GM10248 (cell line): ENCODE measurements around the gene COG5.

Experiments used
- CTCF ChIA-PET: fragments of 300-600 bp; sonication (Branson Sonifier 250); formaldehyde crosslinking; extraction: SDS; loops from one replicate; lab custom pipeline; 2021; ENCODE audit warnings: antibody characterized with exemption; lab: Yijun Ruan, JAX
- POLR2A ChIA-PET: fragments of 350-650 bp; sonication (Branson Sonifier 250); formaldehyde crosslinking; extraction: SDS; loops from one replicate; lab custom pipeline; 2020; ENCODE audit warnings: antibody characterized with exemption; lab: Yijun Ruan, JAX
- DNase-seq: peaks from one replicate; pipeline ENCODE4 v3.0.0; 2012; ENCODE audit errors: extremely low spot score
- TF ChIP-seq, protein P1 (sequence below): IDR thresholded peaks from 2 replicates; pipeline ENCODE4 v1.5.1; 2012; ENCODE audit warnings: mild to moderate bottlenecking, low read depth; ENCODE audit errors: extremely low read depth, missing control alignments, control extremely low read depth

The COG5 gene

DNA sequence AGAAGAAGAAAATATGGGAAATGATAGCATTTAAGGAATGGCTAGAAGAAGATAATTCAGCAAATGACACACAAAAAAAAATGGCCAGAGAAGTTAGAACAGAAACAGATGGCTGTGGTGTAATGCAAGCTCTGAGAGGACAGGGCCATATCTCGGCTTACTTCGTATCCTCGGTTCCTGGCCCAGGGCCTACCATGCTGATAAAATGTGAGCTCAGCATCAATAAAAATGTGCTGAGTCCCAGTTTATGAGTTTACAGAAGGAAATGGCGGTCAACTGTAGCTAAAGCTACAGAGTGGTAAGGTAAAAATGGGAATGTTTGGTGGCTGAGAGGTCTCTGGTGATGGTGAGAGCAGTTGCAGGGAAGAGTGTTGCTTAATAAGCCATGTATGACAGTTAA lies 354.2 kb downstream of the COG5 start:
- DNase-seq, result no peak
- TF ChIP-seq, protein P1, sequence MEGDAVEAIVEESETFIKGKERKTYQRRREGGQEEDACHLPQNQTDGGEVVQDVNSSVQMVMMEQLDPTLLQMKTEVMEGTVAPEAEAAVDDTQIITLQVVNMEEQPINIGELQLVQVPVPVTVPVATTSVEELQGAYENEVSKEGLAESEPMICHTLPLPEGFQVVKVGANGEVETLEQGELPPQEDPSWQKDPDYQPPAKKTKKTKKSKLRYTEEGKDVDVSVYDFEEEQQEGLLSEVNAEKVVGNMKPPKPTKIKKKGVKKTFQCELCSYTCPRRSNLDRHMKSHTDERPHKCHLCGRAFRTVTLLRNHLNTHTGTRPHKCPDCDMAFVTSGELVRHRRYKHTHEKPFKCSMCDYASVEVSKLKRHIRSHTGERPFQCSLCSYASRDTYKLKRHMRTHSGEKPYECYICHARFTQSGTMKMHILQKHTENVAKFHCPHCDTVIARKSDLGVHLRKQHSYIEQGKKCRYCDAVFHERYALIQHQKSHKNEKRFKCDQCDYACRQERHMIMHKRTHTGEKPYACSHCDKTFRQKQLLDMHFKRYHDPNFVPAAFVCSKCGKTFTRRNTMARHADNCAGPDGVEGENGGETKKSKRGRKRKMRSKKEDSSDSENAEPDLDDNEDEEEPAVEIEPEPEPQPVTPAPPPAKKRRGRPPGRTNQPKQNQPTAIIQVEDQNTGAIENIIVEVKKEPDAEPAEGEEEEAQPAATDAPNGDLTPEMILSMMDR, result no peak
- ChIA-PET CTCF (interaction anchor here (1.3 to 1.7 kb wide), 2 partner anchors 19 to 62 kb away, joined by 3 to 4 read pairs; no protein-coding TSS in a partner anchor), POLR2A (no interaction called here)

DNA sequence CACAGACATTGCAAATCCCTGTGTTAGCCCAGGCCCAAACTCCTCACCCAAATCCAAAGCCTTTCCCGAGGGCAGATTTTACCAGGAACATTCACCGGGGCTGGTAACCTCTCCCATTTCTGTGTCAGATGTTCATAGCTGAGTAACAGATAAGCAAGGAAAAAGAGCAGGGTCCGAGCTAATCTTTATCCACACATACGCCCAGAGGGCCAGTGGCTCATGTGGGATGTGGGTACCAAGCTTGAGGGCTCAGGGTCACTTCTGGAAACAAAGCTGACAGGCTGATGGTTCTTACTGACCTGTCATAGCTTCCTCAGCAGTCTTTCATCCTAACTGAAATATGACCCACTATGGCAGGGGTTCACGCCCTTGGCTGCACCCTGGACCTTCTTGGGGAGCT lies 355.2 kb downstream of the COG5 start:
- no peak for DNase-seq
- TF ChIP-seq, protein P1, result no peak
- POLR2A ChIA-PET, result no interaction called here
- CTCF ChIA-PET, result interaction anchor here (0.8 to 2.1 kb wide), 6 partner anchors 10 to 84 kb away, joined by 3 to 6 read pairs (median 4); no protein-coding TSS in a partner anchor

DNA sequence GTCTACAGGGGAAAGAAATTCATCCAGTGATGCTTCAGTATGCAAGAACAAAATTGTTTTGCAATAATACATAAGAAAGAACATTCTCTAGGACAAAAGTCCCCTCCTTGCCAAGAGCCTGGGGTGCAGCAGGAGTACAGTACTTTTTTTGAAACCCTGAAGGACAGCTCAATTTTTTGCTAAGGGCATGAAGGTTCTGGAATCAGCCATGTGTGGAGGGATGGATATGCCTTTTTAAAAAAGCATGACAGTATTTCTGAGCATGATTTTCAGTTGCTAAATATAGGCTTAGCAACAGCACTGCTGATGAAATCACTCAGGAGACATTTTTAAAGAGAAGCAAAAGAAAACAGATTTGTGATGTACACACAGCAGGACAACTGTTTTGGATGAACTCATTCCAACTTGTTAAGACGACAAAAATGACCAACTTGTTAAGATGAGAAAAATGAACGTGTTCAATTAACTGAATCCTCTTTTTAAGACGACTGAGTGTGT lies 355.6 kb downstream of the COG5 start:
- CTCF ChIA-PET, result interaction anchor here (0.8 to 4.5 kb wide), 9 partner anchors 10 to 293 kb away, joined by 3 to 17 read pairs (median 4); no protein-coding TSS in a partner anchor
- TF ChIP-seq, protein P1, result no peak
- POLR2A ChIA-PET, result no interaction called here
- DNase-seq, result no peak

DNA sequence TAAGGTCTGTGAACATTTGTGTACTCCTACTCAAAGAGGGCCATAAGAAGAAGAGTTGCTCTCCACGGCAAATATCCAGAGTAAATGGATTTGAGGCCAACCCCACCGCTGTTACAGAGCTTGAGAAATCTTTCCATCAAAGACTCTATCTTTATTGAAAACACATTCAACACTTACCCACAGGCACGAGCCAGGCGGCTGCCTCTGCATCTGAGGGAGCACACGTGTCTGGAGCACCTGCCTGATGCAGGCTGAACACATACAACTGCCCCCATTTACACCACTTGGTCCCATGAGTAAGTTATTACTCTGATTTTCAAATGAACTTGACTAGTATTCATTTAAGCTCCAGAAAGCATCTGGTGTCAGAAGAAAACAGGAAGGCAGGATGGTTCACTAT lies 356.3 kb downstream of the COG5 start:
- DNase-seq, result no peak
- ChIA-PET POLR2A (no interaction called here), CTCF (interaction anchor here (0.9 to 4.5 kb wide), 7 partner anchors 9 to 294 kb away, joined by 3 to 17 read pairs (median 4); no protein-coding TSS in a partner anchor)
- TF ChIP-seq, protein P1, result no peak

DNA sequence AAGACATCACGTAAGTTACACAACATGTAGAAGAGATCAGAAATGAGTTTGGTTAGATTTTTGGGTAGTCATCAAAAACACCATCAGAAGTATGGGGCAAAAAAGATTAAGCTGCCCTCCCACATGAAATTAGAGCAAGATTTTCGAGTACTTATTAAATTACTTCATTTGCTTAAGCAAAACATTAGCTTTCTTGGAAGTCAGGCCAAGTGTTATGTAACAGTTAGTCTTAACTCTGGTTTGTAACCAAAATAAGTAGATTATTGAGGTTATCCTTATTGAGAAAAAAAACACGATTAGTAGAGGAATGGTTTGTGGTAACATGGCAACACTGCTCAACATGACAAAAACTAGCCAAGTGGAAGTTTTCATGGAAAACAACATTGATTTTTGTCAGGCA lies 357.0 kb downstream of the COG5 start:
- no peak for DNase-seq
- CTCF ChIA-PET, result interaction anchor here (0.8 to 4.5 kb wide), 4 partner anchors 11 to 18 kb away, joined by 3 to 17 read pairs (median 5); no protein-coding TSS in a partner anchor
- POLR2A ChIA-PET, result interaction anchor here (0.6 kb wide), 1 partner anchor 37 kb away, joined by 4 read pairs; no protein-coding TSS in a partner anchor
- TF ChIP-seq, protein P1, result no peak

DNA sequence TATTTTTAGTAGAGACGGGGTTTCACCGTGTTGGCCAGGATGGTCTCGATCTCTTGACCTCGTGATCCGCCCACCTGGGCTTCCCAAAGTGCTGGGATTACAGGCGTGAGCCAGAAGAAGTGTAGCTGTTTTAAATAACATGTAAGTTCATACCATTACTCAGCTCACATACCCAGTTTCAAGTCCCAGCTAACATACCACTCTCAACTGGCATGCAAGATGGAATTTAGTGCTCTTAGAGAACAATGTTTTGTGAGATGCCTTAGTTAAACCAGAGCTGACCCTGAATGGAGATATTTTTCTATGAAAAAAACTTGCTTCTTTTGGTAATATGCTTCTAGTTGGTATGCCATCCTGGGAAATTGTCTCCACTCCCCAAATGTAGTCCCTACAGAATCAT lies 357.6 kb downstream of the COG5 start:
- TF ChIP-seq, protein P1, result no peak
- POLR2A ChIA-PET, result no interaction called here
- CTCF ChIA-PET, result interaction anchor here (0.8 to 4.5 kb wide), 3 partner anchors 11 to 16 kb away, joined by 3 to 17 read pairs (median 4); no protein-coding TSS in a partner anchor
- no peak for DNase-seq
